SK-N-SH treated with all-trans-retinoic acid at 6 μM for 48 hours (cell line): ENCODE measurements around the gene GAS2.

ENCODE experiments used
- ATAC-seq: fragments of 200-7000 bp; cut with Tn5 transposase; 3 replicates; pipeline ENCODE4 v1.9.1; 2020; ENCODE audit warnings: mild to moderate bottlenecking, moderate library complexity
- ARNTL ChIP-seq: fragments of 450-650 bp; formaldehyde crosslinking; IDR thresholded peaks from 2 replicates; pipeline ENCODE4 v1.5.0; 2020; ENCODE audit warnings: low read depth, mild to moderate bottlenecking, moderate library complexity, borderline replicate concordance
- BACH2 ChIP-seq: fragments of 250-450 bp; sonication (Bioruptor Pico); IDR thresholded peaks from 2 replicates; pipeline ENCODE4 v1.9.0; 2021; ENCODE audit warnings: mild to moderate bottlenecking, borderline replicate concordance
- CREB5 ChIP-seq: fragments of 250-450 bp; sonication (Bioruptor Pico); IDR thresholded peaks from 2 replicates; pipeline ENCODE4 v1.5.1; 2020; ENCODE audit warnings: low read depth, mild to moderate bottlenecking, moderate library complexity
- CSDC2 ChIP-seq: fragments of 250-450 bp; sonication (Bioruptor Pico); IDR thresholded peaks from 2 replicates; pipeline ENCODE4 v1.5.0; 2020; ENCODE audit warnings: mild to moderate bottlenecking, moderate library complexity
- CSRNP3 ChIP-seq: fragments of 250-450 bp; sonication (Bioruptor Pico); IDR thresholded peaks from 2 replicates; pipeline ENCODE4 v1.5.1; 2021; ENCODE audit warnings: mild to moderate bottlenecking, moderate library complexity
- ESRRG ChIP-seq: fragments of 250-450 bp; sonication (Bioruptor Pico); IDR thresholded peaks from 2 replicates; pipeline ENCODE4 v1.6.1; 2021; ENCODE audit warnings: mild to moderate bottlenecking
- GLIS3 ChIP-seq: fragments of 250-450 bp; sonication (Bioruptor Pico); IDR thresholded peaks from 2 replicates; pipeline ENCODE4 v1.5.0; 2020; ENCODE audit warnings: mild to moderate bottlenecking, moderate library complexity
- ISL1 ChIP-seq: fragments of 250-450 bp; sonication (Bioruptor Pico); IDR thresholded peaks from 2 replicates; pipeline ENCODE4 v2.1.2; 2022; ENCODE audit warnings: mild to moderate bottlenecking, moderate library complexity
- OSR1 ChIP-seq: fragments of 250-450 bp; sonication (Bioruptor Pico); IDR thresholded peaks from 2 replicates; pipeline ENCODE4 v1.8.0; 2022; ENCODE audit warnings: moderate library complexity, mild to moderate bottlenecking, inconsistent platforms
- PATZ1 ChIP-seq: fragments of 250-450 bp; sonication (Bioruptor Pico); IDR thresholded peaks from 2 replicates; pipeline ENCODE4 v1.8.0; 2020; ENCODE audit warnings: mild to moderate bottlenecking, moderate library complexity, borderline replicate concordance
- POU6F1 ChIP-seq: fragments of 250-450 bp; sonication (Bioruptor Pico); IDR thresholded peaks from 2 replicates; pipeline ENCODE4 v1.8.0; 2021; ENCODE audit warnings: low read depth, mild to moderate bottlenecking, moderate library complexity, borderline replicate concordance
- PPARA ChIP-seq: fragments of 250-450 bp; sonication (Bioruptor Pico); IDR thresholded peaks from 2 replicates; pipeline ENCODE4 v1.5.0; 2020; ENCODE audit warnings: mild to moderate bottlenecking, borderline replicate concordance
- RARB ChIP-seq: fragments of 250-450 bp; sonication (Bioruptor Pico); IDR thresholded peaks from 2 replicates; pipeline ENCODE4 v1.8.0; 2021; ENCODE audit warnings: mild to moderate bottlenecking, moderate library complexity
- SNAI2 ChIP-seq: fragments of 250-450 bp; sonication (Bioruptor Pico); IDR thresholded peaks from 2 replicates; pipeline ENCODE4 v1.5.0; 2020; ENCODE audit warnings: mild to moderate bottlenecking, moderate library complexity
- TCF4 ChIP-seq: fragments of 250-450 bp; sonication (Bioruptor Pico); IDR thresholded peaks from 2 replicates; pipeline ENCODE4 v1.8.0; 2021; ENCODE audit warnings: mild to moderate bottlenecking, moderate library complexity, borderline replicate concordance
- TOX ChIP-seq: fragments of 250-450 bp; sonication (Bioruptor Pico); IDR thresholded peaks from 2 replicates; pipeline ENCODE4 v1.8.0; 2021; ENCODE audit warnings: mild to moderate bottlenecking, moderate library complexity, borderline replicate concordance
- TSHZ2 ChIP-seq: fragments of 250-450 bp; sonication (Bioruptor Pico); IDR thresholded peaks from 2 replicates; pipeline ENCODE4 v1.5.0; 2020; ENCODE audit warnings: mild to moderate bottlenecking, moderate library complexity
- ZC3H10 ChIP-seq: fragments of 250-450 bp; sonication (Bioruptor Pico); IDR thresholded peaks from 2 replicates; pipeline ENCODE4 v1.5.1; 2021; ENCODE audit warnings: mild to moderate bottlenecking, moderate library complexity
- ZFP30 ChIP-seq: fragments of 450-650 bp; formaldehyde crosslinking; IDR thresholded peaks from 2 replicates; pipeline ENCODE4 v1.5.0; 2022; ENCODE audit warnings: mild to moderate bottlenecking, moderate library complexity
- ZNF565 ChIP-seq: fragments of 450-650 bp; formaldehyde crosslinking; conservative IDR thresholded peaks from 2 replicates; pipeline ENCODE4 v1.5.0; 2020; ENCODE audit warnings: low read depth, mild to moderate bottlenecking, moderate library complexity
- ZNF8 ChIP-seq: fragments of 450-650 bp; formaldehyde crosslinking; IDR thresholded peaks from 2 replicates; pipeline ENCODE4 v1.5.0; 2020; ENCODE audit warnings: mild to moderate bottlenecking, moderate library complexity

Gene GAS2

GRCh38 chr11:22688914-22689313, 22.5 kb downstream of the GAS2 start:
- TF ChIP-seq ESRRG (CRISPR knock-in tag) (no peak), PATZ1 (no peak), SNAI2 (CRISPR knock-in tag) (no peak), POU6F1 (CRISPR knock-in tag) (no peak), RARB (CRISPR knock-in tag) (no peak), CSDC2 (no peak), ZNF8 (CRISPR knock-in tag) (no peak), ARNTL (CRISPR knock-in tag) (no peak), ZFP30 (CRISPR knock-in tag) (no peak), ZNF565 (CRISPR knock-in tag) (no peak), CREB5 (CRISPR knock-in tag) (no peak), ZC3H10 (CRISPR knock-in tag) (no peak), BACH2 (CRISPR knock-in tag) (no peak), OSR1 (CRISPR knock-in tag) (no peak), PPARA (CRISPR knock-in tag) (no peak)
- ATAC-seq, result no peak

- ATAC-seq, result no peak
- TF ChIP-seq TCF4 (CRISPR knock-in tag), result no peak
- TF ChIP-seq CSRNP3, result no peak
- no peak for TF ChIP-seq SNAI2 (CRISPR knock-in tag)
- TF ChIP-seq OSR1 (CRISPR knock-in tag), result no peak
- TF ChIP-seq PATZ1, result no peak
These were observed 23.8 kb downstream of the GAS2 start for GRCh38 chr11:22690257-22690656.

- TF ChIP-seq ZNF565 (CRISPR knock-in tag) (no peak), TSHZ2 (CRISPR knock-in tag) (no peak), ZNF8 (CRISPR knock-in tag) (no peak), ZFP30 (CRISPR knock-in tag) (no peak), GLIS3 (CRISPR knock-in tag) (no peak), CSDC2 (no peak), OSR1 (CRISPR knock-in tag) (no peak), BACH2 (CRISPR knock-in tag) (no peak), TOX (no peak), POU6F1 (CRISPR knock-in tag) (no peak), RARB (CRISPR knock-in tag) (no peak), ISL1 (CRISPR knock-in tag) (no peak), ARNTL (CRISPR knock-in tag) (no peak), ESRRG (CRISPR knock-in tag) (no peak)
- no peak for ATAC-seq
These were observed 24.5 kb downstream of the GAS2 start for GRCh38 chr11:22690871-22691270.
